ENCODE measurements around the gene C2CD2.
"Not testable (repeated sequence)": the region's sequence is repeated elsewhere in the genome, so short reads cannot be mapped to it uniquely, and the experiment has no call there.

The C2CD2 gene

DNA sequence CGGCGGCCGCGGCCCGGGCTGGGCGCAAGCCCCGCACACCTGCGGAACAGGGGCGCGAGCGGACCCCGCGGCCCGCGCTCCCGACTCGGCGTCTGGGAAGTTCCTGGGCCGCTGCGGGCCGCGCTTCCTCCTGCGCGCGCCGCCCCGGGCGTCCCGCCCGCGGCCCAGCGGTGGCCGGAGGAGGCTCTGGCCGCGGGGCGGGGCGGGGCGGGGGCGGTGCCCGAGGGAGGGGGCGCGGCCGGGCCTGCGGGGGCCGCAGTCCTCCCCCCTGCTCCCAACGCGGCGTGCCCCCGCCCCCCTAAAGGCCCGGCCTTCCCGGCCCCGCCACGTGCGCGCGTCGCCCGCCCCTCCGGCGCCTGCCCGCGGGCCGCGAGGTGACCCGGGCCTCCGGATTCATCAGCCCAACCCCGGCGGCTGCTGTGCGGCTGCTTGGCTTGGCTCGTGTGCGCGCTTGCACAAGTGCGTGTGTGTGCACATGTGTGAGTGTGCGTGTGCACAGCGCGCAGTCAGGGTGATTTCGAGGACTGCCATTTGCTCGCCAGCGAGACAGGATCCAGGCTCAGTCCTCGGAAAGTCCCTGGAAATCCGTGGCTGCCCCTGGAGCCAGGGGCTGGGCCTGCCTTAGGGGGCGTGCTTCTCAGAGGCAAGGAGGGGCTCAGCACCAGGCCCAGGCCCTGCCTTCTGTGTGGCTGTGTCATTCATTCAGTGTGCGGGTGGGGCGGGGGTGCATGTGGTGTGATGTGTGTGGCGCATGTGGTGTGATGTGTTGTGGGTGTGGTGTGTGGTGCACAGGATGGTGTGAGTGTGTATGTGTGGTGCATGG lies at the start of gene C2CD2:
Gene C2CD2 (minus strand): TSS at position 188 of the 823 bp plus-strand sequence. CDS start 370 bp downstream, outside the sequence.
- peak; percentile 68 for DNase-seq (ENCODE audit: low read depth, low spot score)

- no peak for DNase-seq (ENCODE audit: low read depth, low spot score)
Observed at GRCh38 chr21:42003051-42003461, 49.2 kb upstream of the C2CD2 start.

GRCh38 chr21:42002421-42002958 lies 48.7 kb upstream of the C2CD2 start:
- DNase-seq (ENCODE audit: low read depth, low spot score): no peak

GRCh38 chr21:42001781-42002180 lies 48.0 kb upstream of the C2CD2 start:
- no peak for DNase-seq (ENCODE audit: low read depth, low spot score)

DNA sequence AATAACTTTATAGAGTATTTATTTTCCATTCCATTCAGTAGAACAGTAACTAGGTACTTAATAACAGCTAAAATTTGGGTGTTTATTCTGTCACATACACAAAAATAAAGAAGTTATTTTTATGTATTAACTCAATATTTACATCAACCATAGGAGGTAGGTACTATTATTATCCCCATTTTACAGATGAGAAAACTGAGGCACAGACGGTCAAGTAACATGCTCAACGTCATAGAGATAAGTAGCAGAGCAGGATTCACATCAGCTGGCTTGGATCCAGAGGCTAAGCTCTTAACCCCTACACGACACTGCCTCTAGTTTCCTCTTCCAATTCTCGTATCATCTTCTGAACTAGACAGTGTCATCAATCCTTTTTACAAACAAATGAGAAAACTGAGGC lies 47.1 kb upstream of the C2CD2 start:
- no peak for DNase-seq (ENCODE audit: low read depth, low spot score)

DNA sequence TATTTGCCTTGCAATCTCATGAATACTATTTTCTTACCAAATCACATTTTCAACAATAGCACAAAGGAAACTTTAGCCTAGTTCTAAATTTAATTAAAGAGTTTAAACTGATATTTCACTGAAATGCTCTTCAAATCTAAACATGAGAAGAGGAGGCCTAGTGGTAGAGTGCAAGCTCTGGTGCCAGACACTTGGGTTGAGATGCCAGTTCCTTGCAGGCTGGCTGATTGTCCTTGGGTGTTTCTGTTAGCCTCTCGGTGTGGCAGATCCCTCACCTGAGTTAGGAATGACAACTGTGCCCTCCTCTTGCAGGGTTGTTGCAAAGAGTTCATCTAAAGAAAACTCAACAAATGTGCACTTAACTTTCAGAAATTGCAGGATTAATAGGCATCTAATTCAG lies 43.8 kb upstream of the C2CD2 start:
- DNase-seq (ENCODE audit: low read depth, low spot score): no peak

DNA sequence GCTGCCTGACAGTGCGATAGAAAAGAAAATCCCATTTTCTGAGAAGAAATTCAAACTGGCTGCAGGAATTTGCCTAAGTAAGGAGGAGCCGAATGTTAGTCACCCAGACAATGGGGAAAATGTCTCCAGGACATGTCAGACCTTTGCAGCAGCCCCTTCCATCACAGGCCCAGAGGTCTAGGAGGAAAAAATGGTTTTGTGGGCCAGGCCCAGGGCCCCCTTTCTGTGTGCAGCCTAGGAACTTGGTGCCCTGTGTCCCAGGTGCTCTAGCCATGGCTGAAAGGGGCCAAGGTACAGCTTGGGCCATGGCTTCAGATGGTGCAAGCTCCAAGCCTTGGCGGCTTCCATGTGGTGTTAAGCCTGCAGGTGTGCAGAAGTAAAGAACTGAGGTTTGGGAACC lies 41.8 kb upstream of the C2CD2 start:
- no peak for DNase-seq (ENCODE audit: low read depth, low spot score)

DNA sequence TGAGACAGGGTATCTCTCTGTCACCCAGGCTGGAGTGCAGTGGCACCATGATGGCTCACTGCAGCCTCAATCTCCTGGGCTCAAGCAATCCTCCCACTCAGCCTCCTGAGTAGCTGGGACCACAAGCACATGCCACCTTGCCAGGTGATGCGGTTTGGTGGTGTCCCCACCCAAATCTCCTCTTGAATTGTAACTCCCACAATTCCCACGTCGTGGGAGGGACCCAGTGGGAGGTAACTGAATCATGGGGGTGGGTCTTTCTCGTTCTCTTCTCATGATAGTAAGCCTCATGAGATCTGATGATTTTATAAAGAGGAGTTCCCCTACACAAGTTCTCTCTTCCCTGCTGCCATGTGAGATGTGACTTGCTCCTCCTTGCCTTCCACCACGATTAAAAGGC lies 40.8 kb upstream of the C2CD2 start:
- not testable (repeated sequence) for DNase-seq (ENCODE audit: low read depth, low spot score)

DNA sequence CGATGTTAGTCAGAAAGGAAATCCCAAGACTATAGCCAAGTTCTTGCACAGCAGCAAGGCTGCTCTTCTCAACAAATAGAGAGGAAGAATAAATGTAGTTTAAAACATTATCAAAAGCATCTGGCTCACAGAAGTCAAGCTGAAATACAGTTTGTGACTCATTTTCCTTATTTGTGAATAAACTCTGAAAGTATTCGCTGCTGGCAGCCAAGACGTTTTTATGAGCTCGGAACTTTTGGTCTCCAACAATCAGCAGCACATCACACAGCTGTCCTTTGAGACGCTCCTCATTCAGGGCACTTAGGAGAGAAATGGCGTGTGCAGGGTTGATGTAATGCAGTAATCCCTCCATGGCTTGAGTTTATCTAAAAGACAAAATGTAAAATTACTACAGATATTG lies 39.9 kb upstream of the C2CD2 start:
- no peak for DNase-seq (ENCODE audit: low read depth, low spot score)

DNA sequence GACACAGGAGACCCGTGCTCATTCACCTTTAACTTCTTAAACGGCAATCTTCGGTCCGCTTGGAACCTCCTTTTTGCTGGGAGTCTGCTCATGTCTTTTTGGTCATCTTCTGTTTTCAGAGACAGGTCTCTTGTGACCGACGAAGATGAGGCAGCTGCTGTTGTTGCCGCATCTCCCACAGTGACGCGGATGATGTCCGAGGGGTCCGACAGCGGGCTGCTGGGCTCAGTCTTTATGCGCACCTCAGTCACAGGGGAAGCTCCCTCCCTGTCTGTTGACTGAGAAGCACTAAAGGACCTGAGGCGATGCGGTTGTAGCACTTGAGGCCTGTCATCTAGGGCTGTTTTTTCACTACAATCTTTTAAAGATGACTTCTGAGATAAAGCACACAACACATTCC lies 38.8 kb upstream of the C2CD2 start:
- DNase-seq (ENCODE audit: low read depth, low spot score): no peak

DNA sequence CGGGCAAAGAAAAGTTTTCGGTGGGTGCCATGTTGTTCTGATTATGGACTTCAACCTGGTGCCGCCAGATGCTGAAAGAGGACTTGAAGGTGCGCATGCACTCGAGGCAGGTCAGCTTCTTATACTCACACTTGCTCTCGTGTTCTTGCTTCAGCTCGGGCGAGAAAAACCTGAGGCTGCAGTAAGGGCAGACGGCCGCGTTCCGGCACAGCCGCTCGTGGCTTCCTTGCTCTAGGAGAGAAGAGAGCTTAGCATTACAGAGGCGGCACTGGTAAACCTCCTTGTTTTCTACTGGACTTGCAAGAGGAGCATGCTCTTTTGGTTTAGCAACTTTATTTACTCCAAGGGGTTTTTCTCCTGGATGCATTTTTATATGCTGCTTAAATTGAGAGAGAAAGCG lies 37.8 kb upstream of the C2CD2 start:
- no peak for DNase-seq (ENCODE audit: low read depth, low spot score)

DNA sequence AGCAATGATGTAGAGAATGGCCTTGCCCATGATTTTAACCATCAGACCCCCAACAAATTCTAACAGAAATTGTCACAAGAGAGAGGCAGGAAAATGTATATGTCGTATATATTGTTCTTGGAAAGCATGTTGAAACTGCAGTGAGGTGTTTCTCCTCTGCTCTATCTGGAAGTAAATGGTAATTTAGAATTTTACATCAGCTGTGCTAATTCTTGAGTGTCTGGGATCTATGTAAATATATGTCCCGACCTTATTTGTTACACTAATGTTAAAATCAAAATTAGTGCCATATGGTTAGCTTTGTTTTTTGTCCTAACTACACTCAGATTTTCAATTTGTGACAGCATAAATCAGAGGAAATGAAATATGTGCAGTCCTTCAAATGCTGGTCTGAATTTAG lies 35.9 kb upstream of the C2CD2 start:
- DNase-seq (ENCODE audit: low read depth, low spot score): no peak

DNA sequence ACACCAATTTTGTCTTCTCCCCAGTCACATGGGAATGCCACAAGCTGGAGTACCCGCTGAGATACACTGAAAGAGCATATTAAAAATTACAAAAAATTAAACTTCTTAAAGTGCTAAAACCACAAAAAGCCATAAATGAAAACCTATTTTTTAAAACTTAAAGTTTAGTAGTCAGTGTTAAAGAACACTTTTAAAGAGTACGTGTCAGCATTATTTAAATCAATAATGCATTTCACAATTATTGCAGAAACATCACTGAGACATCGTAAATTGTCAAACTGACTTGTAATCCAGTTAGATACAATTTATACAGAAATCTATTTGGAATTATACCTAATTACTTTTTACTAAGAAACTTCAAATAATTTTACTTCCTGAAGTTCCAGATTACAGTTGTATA lies 33.5 kb upstream of the C2CD2 start:
- DNase-seq (ENCODE audit: low read depth, low spot score): no peak

- DNase-seq (ENCODE audit: low read depth, low spot score): no peak
Observed at GRCh38 chr21:41985662-41986416, 32.0 kb upstream of the C2CD2 start.

DNA sequence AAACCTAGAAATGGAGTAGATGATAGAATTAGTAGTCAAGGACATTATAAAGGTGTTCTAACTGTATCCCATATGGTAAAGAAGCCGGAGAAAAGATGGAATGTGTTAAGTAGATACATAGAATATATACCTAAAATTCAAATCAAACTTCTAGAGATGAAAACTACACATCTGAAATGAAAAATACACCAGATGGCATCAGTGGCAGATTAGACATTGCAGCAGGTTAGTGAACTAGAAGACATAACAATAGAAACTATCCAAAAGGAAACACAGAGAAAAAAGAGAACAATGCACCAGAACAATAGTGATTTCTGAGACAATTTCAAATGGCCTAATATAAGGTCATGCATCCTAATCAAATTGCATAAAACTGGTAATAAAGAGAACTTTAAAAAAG lies 29.4 kb upstream of the C2CD2 start:
- DNase-seq (ENCODE audit: low read depth, low spot score): no peak

- DNase-seq (ENCODE audit: low read depth, low spot score): no peak
Observed at GRCh38 chr21:41980561-41980960, 26.7 kb upstream of the C2CD2 start.

DNA sequence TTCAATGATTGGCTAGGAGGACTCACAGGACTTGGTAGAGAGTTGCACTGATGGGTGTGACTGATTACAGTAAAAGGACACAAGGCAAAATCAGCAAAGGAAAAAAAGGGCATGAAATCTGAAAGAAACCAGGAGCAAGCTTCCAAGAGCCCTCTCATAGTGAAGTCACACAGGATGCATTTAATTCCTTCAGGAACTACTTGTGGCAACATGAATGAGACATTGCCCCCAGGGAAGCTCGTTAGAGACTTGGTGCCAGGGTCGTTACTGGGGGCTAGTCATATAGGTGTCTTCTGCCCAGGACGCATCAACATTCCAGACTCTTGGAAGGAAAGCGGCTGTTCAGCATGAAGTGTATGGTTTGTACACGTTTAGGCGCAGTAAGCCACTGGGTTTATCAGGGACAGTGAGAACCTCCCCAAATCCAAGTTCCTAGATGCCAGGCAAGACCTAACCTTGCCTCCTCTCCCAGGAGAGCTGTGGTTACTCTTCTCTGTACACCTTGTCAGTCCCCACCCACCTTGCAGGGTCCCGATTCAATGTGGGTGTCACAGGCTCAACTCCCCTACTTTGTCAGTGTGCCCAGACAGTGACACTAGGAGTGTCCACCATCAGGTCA lies 26.0 kb upstream of the C2CD2 start:
- DNase-seq (ENCODE audit: low read depth, low spot score): no peak

DNA sequence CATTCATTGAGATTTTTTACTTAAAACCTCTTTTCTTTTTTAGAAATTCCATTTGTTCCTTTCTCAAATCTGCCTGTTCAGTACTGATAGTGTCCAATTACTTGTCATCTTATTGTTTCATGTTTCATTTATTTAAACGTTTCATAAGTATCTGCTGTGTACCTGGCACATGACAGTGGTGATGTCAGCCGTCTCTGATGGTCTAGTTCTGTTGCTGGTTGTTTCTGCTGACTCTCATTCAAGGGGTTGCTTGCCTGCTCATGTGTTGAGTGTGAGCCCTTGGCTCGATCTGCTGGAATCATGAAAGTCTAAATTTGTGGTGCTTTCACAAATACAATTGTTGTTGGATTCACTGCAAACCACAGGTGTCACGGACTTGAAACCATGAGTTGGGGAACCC lies 25.5 kb upstream of the C2CD2 start:
- no peak for DNase-seq (ENCODE audit: low read depth, low spot score)

DNA sequence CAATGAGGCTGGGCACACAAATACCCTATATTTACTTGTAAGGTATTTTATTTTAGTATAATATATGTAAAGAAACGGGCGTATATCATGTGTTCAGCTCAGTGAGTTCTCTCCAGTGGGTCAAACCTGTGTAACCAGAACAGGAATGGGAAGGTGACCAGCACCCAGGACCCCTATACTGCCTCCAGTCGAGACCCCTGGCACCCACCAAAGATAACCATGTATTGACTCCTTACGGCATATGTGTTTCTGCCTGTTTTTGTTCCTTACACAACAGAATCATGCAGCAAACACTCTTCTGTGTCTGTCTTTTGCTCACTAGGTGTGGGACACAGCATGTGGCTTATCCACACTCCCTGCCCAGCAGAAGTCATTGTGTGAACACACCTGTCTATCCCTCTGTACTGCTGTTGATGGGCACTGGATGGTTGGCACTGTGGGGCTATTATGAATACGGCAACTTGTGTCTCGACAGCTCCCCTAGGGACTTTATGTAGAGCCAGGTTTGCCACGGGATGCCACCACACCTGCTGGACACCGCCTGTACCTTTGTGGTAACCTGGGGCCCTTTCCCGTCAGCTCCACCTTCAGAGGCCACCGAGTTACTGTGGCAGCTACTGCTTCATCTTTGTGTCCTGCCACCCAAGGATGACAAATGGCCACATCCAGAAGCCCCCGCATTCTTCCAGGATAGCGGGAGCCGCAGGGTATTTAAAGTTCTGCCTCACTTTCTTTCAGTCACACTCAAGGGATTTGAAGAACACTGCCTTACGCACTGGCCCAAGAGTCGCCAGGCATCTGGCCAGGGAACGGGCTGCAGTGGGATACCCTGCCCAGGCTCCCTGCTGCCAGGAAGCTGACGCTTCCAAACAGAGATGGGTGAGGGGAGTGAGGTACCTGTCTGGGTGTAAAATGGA lies 23.5 kb upstream of the C2CD2 start:
- DNase-seq (ENCODE audit: low read depth, low spot score): no peak

DNA sequence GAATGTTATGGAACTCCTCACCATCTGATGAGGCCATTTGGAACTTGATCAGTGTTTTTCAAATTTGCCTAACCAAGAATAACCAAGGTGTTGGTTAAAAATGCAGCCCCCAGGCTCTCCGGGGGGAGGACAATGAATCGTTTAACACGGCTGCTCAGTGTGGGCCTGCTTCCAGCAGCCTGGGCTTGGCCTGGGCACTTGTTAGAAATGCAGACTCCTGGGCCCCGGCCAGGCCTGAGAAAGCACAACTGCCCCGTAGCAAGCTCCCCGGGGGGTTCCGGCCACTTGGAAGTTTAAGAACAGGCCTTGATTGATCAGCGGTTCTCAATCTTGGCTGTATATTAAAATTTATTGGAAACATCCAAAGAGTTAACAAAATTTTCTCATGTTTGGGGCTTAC lies 22.8 kb upstream of the C2CD2 start:
- DNase-seq (ENCODE audit: low read depth, low spot score): no peak
